Measurements from ENCODE around the gene TMEM200B.

Gene TMEM200B

GRCh38 chr1:29156543-29157268, 33.0 kb upstream of the TMEM200B start (continued):
- TF ChIP-seq, protein P1, sequence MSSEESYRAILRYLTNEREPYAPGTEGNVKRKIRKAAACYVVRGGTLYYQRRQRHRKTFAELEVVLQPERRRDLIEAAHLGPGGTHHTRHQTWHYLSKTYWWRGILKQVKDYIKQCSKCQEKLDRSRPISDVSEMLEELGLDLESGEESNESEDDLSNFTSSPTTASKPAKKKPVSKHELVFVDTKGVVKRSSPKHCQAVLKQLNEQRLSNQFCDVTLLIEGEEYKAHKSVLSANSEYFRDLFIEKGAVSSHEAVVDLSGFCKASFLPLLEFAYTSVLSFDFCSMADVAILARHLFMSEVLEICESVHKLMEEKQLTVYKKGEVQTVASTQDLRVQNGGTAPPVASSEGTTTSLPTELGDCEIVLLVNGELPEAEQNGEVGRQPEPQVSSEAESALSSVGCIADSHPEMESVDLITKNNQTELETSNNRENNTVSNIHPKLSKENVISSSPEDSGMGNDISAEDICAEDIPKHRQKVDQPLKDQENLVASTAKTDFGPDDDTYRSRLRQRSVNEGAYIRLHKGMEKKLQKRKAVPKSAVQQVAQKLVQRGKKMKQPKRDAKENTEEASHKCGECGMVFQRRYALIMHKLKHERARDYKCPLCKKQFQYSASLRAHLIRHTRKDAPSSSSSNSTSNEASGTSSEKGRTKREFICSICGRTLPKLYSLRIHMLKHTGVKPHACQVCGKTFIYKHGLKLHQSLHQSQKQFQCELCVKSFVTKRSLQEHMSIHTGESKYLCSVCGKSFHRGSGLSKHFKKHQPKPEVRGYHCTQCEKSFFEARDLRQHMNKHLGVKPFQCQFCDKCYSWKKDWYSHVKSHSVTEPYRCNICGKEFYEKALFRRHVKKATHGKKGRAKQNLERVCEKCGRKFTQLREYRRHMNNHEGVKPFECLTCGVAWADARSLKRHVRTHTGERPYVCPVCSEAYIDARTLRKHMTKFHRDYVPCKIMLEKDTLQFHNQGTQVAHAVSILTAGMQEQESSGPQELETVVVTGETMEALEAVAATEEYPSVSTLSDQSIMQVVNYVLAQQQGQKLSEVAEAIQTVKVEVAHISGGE (tag by site-specific recombination; conservative IDR thresholded peaks at IDR 0.05; ENCODE audit: low read depth) = no peak
- TF ChIP-seq, protein P2, sequence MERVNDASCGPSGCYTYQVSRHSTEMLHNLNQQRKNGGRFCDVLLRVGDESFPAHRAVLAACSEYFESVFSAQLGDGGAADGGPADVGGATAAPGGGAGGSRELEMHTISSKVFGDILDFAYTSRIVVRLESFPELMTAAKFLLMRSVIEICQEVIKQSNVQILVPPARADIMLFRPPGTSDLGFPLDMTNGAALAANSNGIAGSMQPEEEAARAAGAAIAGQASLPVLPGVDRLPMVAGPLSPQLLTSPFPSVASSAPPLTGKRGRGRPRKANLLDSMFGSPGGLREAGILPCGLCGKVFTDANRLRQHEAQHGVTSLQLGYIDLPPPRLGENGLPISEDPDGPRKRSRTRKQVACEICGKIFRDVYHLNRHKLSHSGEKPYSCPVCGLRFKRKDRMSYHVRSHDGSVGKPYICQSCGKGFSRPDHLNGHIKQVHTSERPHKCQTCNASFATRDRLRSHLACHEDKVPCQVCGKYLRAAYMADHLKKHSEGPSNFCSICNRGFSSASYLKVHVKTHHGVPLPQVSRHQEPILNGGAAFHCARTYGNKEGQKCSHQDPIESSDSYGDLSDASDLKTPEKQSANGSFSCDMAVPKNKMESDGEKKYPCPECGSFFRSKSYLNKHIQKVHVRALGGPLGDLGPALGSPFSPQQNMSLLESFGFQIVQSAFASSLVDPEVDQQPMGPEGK (tag by site-specific recombination; IDR thresholded peaks at IDR 0.05) = no peak
- TF ChIP-seq ZNF529 (tag by site-specific recombination; IDR thresholded peaks at IDR 0.05; ENCODE audit: insufficient replicate concordance) = no peak
- no peak for TF ChIP-seq SP3 (tag by site-specific recombination; IDR thresholded peaks at IDR 0.05)
- 0 out of 2 replicates have a peak, but pooled peaks have one; percentile 24 for TF ChIP-seq ZEB2 (tag by site-specific recombination; IDR thresholded peaks at IDR 0.05)
- TF ChIP-seq ZNF513 (tag by site-specific recombination; IDR thresholded peaks at IDR 0.05) = no peak
- no peak for TF ChIP-seq ZFP37 (tag by site-specific recombination; IDR thresholded peaks at IDR 0.05)
- TF ChIP-seq ZNF645 (tag by site-specific recombination; IDR thresholded peaks at IDR 0.05) = no peak
- TF ChIP-seq ZNF157 (tag by site-specific recombination; IDR thresholded peaks at IDR 0.05) = no peak
- no peak for TF ChIP-seq ZNF132 (tag by site-specific recombination; IDR thresholded peaks at IDR 0.05; ENCODE audit: borderline replicate concordance)
- TF ChIP-seq, protein P3, sequence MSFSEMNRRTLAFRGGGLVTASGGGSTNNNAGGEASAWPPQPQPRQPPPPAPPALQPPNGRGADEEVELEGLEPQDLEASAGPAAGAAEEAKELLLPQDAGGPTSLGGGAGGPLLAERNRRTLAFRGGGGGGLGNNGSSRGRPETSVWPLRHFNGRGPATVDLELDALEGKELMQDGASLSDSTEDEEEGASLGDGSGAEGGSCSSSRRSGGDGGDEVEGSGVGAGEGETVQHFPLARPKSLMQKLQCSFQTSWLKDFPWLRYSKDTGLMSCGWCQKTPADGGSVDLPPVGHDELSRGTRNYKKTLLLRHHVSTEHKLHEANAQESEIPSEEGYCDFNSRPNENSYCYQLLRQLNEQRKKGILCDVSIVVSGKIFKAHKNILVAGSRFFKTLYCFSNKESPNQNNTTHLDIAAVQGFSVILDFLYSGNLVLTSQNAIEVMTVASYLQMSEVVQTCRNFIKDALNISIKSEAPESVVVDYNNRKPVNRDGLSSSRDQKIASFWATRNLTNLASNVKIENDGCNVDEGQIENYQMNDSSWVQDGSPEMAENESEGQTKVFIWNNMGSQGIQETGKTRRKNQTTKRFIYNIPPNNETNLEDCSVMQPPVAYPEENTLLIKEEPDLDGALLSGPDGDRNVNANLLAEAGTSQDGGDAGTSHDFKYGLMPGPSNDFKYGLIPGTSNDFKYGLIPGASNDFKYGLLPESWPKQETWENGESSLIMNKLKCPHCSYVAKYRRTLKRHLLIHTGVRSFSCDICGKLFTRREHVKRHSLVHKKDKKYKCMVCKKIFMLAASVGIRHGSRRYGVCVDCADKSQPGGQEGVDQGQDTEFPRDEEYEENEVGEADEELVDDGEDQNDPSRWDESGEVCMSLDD (tag by site-specific recombination; IDR thresholded peaks at IDR 0.05) = no peak
- no peak for TF ChIP-seq ZNF768 (tag by site-specific recombination; IDR thresholded peaks at IDR 0.05)
- TF ChIP-seq ZNF843 (tag by site-specific recombination; IDR thresholded peaks at IDR 0.05) = peak; percentile 82
- no peak for TF ChIP-seq ZNF311 (tag by site-specific recombination; IDR thresholded peaks at IDR 0.05; ENCODE audit: borderline replicate concordance)
- no peak for TF ChIP-seq ZNF707 (tag by site-specific recombination; IDR thresholded peaks at IDR 0.05)
- no peak for TF ChIP-seq ZNF660 (tag by site-specific recombination; IDR thresholded peaks at IDR 0.05)
- no peak for TF ChIP-seq ZNF560 (tag by site-specific recombination; IDR thresholded peaks at IDR 0.05; ENCODE audit: borderline replicate concordance)
- TF ChIP-seq ZNF302 (tag by site-specific recombination; IDR thresholded peaks at IDR 0.05; ENCODE audit: low read depth) = no peak
- no peak for TF ChIP-seq ZNF549 (tag by site-specific recombination; IDR thresholded peaks at IDR 0.05)
- no peak for TF ChIP-seq ZFP69B (tag by site-specific recombination; IDR thresholded peaks at IDR 0.05)
- no peak for TF ChIP-seq ZNF596 (tag by site-specific recombination; IDR thresholded peaks at IDR 0.05)
- TF ChIP-seq ZNF610 (tag by site-specific recombination; IDR thresholded peaks at IDR 0.05; ENCODE audit: borderline replicate concordance) = peak; percentile 77; the same call in 1 of the 2 replicates
- TF ChIP-seq ZNF510 (tag by site-specific recombination; IDR thresholded peaks at IDR 0.05; ENCODE audit: insufficient replicate concordance) = no peak
- TF ChIP-seq ZNF776 (tag by site-specific recombination; IDR thresholded peaks at IDR 0.05; ENCODE audit: borderline replicate concordance) = no peak
- no peak for TF ChIP-seq HOXA7 (CRISPR knock-in tag; IDR thresholded peaks at IDR 0.05; ENCODE audit: borderline replicate concordance)
- no peak for TF ChIP-seq MYNN (tag by site-specific recombination; IDR thresholded peaks at IDR 0.05; ENCODE audit: borderline replicate concordance)
- no peak for TF ChIP-seq ZSCAN16 (tag by site-specific recombination; IDR thresholded peaks at IDR 0.05)
- no peak for TF ChIP-seq ZNF211 (tag by site-specific recombination; IDR thresholded peaks at IDR 0.05; ENCODE audit: low read depth)
- no peak for TF ChIP-seq ZNF621 (tag by site-specific recombination; IDR thresholded peaks at IDR 0.05)
- no peak for TF ChIP-seq ZNF366 (tag by site-specific recombination; conservative IDR thresholded peaks at IDR 0.05)

Measured in HEK293 (cell line).